ENCODE results near the gene KRT9.

DNA sequence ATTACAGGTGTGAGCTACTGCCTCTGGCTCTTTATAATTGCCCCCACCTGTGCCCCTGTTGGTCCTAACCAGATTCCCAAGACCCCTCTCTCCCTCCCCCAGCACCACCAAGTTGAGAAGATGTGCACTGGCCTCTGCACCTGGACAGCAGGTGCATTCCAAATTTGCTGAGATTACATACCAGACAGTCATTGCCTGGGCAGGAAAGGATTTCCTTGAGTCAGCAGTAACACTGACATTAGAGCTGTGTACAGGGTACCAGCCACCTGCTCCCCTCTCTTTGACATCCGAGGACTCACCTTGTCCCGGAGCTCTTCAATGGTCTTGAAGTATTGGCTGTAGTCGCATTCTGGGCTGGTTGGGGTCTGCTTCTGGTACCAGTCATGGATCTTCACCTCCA, 53.8 kb downstream of the KRT9 start:
- TF ChIP-seq CTCF (IDR thresholded peaks at IDR 0.05; ENCODE audit: low read depth, low read length) (no peak), MAX (IDR thresholded peaks at IDR 0.05; ENCODE audit: low read depth, low read length) (no peak), POLR2A (IDR thresholded peaks at IDR 0.05; ENCODE audit: extremely low read depth, insufficient read length) (no peak), MYC (IDR thresholded peaks at IDR 0.05; ENCODE audit: low read depth, low read length) (no peak)
